HepG2 (cell line): Measurements from ENCODE around the gene AEN. TPM values are rescaled to one million over a fixed set of nuclear protein-coding genes. Genes with fewer than 3 reads are reported as not detected.

Experiments used
- GATAD1 ChIP-seq: IDR thresholded peaks from 2 replicates; pipeline ENCODE4 v1.6.1; 2016; ENCODE audit warnings: missing genetic modification reagents, missing compliant biosample characterization
- MIER3 ChIP-seq: IDR thresholded peaks from 2 replicates; pipeline ENCODE4 v1.6.1; 2016; ENCODE audit warnings: missing compliant biosample characterization, borderline replicate concordance
- RNF2 ChIP-seq: fragments of 450-650 bp; conservative IDR thresholded peaks from 2 replicates; pipeline ENCODE4 v1.6.1; 2016; ENCODE audit warnings: low read depth
- SRY ChIP-seq: sonication (generic); formaldehyde crosslinking; IDR thresholded peaks from 2 replicates; pipeline ENCODE4 v1.8.0; 2022; ENCODE audit warnings: mild to moderate bottlenecking, missing genetic modification reagents
- TP53 ChIP-seq: sonication (generic); formaldehyde crosslinking; conservative IDR thresholded peaks from 2 replicates; pipeline ENCODE4 v1.4.0; 2020; ENCODE audit warnings: missing genetic modification reagents
- ZMYM4 ChIP-seq: sonication (generic); formaldehyde crosslinking; IDR thresholded peaks from 2 replicates; pipeline ENCODE4 v1.8.1; 2023; ENCODE audit warnings: mild to moderate bottlenecking, missing genetic modification reagents
- ZNF232 ChIP-seq: sonication (generic); formaldehyde crosslinking; IDR thresholded peaks from 2 replicates; pipeline ENCODE4 v1.4.0; 2020; ENCODE audit warnings: missing genetic modification reagents, borderline replicate concordance
- ZNF292 ChIP-seq: sonication (generic); formaldehyde crosslinking; IDR thresholded peaks from 2 replicates; pipeline ENCODE4 v1.8.1; 2022; ENCODE audit warnings: mild to moderate bottlenecking, low read depth, missing genetic modification reagents, borderline replicate concordance
- ZNF441 ChIP-seq: sonication (generic); formaldehyde crosslinking; IDR thresholded peaks from 2 replicates; pipeline ENCODE4 v1.7.0; 2021; ENCODE audit warnings: missing genetic modification reagents, borderline replicate concordance
- polyA plus RNA-seq, 8 experiments: library from polyadenylated mRNA; depleted of rRNA in 3 of 8; stranded (reverse) in 7 of 8; unstranded in 1 of 8; fragments of >200 nt; fragmentation: Illumina TruSeq in 4 of 8; extraction: Trizol in 4 of 8; gene quantifications; 2 replicates each; pipeline versions ENCODE4 v1.2.1 to v1.2.3, GENCODE V29; 2011 to 2016; ENCODE audit warnings: low read depth in 4 of 8, missing spikeins in 1 of 8, mixed read lengths in 1 of 8; ENCODE audit not compliant: insufficient read depth in 1 of 8
- total RNA-seq, 5 experiments: library from RNA; depleted of rRNA; stranded (reverse); fragments of >200 nt; fragmentation: Illumina TruSeq; extraction: Trizol; gene quantifications; 2 replicates each; pipeline ENCODE4 v1.2.3, GENCODE V29; 2016; ENCODE audit warnings: low read depth in 1 of 5
- TF ChIP-seq, protein P1 (sequence below): fragments of 450-650 bp; IDR thresholded peaks from 2 replicates; pipeline ENCODE4 v1.6.1; 2016
- TF ChIP-seq, protein P2 (sequence below), 2 experiments: fragments of 450-650 bp in 1 of 2; sonication (generic) in 1 of 2; formaldehyde crosslinking; IDR thresholded peaks; 2 replicates each; pipeline versions ENCODE4 v1.5.0 to v1.8.0; 2020 to 2022; ENCODE audit warnings: mild to moderate bottlenecking in 1 of 2, missing genetic modification reagents in 1 of 2
- TF ChIP-seq, protein P3 (sequence below): sonication (generic); formaldehyde crosslinking; IDR thresholded peaks from 2 replicates; pipeline ENCODE4 v1.4.0; 2020; ENCODE audit warnings: missing genetic modification reagents; ENCODE audit errors: not compliant biosample characterization
- TF ChIP-seq, protein P4 (sequence below): sonication (generic); formaldehyde crosslinking; IDR thresholded peaks from 2 replicates; pipeline ENCODE4 v1.8.1; 2023; ENCODE audit warnings: mild to moderate bottlenecking, missing genetic modification reagents, borderline replicate concordance
- TF ChIP-seq, protein P5 (sequence below): sonication (generic); formaldehyde crosslinking; IDR thresholded peaks from 2 replicates; pipeline ENCODE4 v1.4.0; 2020; ENCODE audit warnings: missing genetic modification reagents, borderline replicate concordance
- TF ChIP-seq, protein P6 (sequence below): sonication (generic); formaldehyde crosslinking; conservative IDR thresholded peaks from 2 replicates; pipeline ENCODE4 v1.8.0; 2022; ENCODE audit warnings: low read depth, missing genetic modification reagents

The AEN gene
- total and polyA plus RNA-seq, 2 of the 13 experiments (the other 11 are each of a cell fraction or from before 2014, with no cell fraction given) = 51.3 to 118 TPM

DNA sequence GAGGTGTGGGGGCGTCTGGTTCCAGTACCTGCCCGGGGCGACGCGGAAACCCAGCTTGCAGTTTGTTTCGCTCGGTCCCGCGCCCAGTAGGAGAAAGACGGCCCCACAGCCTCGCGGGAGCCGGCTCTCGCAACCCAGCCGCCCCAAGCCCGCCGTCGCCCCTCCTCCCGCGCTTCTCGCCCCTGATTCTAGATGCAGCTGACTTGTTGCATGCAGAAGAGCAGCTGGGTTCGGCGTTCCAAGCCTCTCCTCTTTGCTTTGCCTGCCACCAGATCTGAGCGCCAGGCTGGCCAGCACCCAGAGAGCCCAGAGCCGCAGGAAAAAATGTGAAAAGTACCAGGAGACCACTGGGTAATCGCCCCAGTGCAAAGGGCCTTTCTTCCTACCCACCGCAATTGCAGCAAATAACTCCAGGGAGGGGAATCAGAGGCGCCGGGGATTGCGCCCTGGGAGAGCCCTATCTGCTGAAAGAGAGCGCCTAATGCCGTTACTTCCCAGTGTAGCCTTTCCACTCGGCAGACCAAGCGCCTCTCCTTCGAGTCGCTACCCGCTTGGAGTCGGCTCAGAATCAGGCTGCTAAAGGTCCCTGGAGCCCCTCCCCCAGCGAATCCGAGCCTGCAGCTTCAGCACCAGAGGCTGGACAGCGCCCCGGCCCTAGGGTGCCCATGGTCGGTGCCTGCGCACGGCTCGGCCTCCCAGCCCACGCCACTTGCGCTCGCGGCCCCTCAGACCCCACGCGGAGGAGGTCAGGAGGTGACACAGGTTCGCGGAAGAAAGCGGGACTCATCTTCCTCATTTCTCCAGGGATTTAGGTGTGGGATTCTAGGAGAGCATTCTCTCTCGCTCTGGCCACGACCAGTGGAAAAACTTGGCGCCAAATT is 15.7 kb upstream of the AEN start (continued):
- no peak; the same call in 1 of the 2 replicates for TF ChIP-seq ZNF441 (CRISPR knock-in tag)
- no peak for TF ChIP-seq ZNF292
- no peak for TF ChIP-seq MIER3
- 0 out of 2 replicates have a peak, but pooled peaks have one; percentile 61 for TF ChIP-seq SRY (CRISPR knock-in tag)
- TF ChIP-seq, protein P1, sequence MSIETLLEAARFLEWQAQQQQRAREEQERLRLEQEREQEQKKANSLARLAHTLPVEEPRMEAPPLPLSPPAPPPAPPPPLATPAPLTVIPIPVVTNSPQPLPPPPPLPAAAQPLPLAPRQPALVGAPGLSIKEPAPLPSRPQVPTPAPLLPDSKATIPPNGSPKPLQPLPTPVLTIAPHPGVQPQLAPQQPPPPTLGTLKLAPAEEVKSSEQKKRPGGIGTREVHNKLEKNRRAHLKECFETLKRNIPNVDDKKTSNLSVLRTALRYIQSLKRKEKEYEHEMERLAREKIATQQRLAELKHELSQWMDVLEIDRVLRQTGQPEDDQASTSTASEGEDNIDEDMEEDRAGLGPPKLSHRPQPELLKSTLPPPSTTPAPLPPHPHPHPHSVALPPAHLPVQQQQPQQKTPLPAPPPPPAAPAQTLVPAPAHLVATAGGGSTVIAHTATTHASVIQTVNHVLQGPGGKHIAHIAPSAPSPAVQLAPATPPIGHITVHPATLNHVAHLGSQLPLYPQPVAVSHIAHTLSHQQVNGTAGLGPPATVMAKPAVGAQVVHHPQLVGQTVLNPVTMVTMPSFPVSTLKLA = no peak
- TF ChIP-seq ZMYM4 (CRISPR knock-in tag) = no peak
- TF ChIP-seq, protein P2, sequence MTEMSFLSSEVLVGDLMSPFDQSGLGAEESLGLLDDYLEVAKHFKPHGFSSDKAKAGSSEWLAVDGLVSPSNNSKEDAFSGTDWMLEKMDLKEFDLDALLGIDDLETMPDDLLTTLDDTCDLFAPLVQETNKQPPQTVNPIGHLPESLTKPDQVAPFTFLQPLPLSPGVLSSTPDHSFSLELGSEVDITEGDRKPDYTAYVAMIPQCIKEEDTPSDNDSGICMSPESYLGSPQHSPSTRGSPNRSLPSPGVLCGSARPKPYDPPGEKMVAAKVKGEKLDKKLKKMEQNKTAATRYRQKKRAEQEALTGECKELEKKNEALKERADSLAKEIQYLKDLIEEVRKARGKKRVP (CRISPR knock-in tag; IDR thresholded peaks at IDR 0.05) = no peak
- TF ChIP-seq, protein P3, sequence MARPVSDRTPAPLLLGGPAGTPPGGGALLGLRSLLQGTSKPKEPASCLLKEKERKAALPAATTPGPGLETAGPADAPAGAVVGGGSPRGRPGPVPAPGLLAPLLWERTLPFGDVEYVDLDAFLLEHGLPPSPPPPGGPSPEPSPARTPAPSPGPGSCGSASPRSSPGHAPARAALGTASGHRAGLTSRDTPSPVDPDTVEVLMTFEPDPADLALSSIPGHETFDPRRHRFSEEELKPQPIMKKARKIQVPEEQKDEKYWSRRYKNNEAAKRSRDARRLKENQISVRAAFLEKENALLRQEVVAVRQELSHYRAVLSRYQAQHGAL (CRISPR knock-in tag) = peak; percentile 35
- TF ChIP-seq ZNF232 (CRISPR knock-in tag) = peak; percentile 69; the same call in 1 of the 2 replicates
- TF ChIP-seq RNF2 = no peak
- TF ChIP-seq TP53 (CRISPR knock-in tag) = no peak
- TF ChIP-seq, protein P4, sequence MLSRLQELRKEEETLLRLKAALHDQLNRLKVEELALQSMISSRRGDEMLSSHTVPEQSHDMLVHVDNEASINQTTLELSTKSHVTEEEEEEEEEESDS = no peak
- TF ChIP-seq, protein P5, sequence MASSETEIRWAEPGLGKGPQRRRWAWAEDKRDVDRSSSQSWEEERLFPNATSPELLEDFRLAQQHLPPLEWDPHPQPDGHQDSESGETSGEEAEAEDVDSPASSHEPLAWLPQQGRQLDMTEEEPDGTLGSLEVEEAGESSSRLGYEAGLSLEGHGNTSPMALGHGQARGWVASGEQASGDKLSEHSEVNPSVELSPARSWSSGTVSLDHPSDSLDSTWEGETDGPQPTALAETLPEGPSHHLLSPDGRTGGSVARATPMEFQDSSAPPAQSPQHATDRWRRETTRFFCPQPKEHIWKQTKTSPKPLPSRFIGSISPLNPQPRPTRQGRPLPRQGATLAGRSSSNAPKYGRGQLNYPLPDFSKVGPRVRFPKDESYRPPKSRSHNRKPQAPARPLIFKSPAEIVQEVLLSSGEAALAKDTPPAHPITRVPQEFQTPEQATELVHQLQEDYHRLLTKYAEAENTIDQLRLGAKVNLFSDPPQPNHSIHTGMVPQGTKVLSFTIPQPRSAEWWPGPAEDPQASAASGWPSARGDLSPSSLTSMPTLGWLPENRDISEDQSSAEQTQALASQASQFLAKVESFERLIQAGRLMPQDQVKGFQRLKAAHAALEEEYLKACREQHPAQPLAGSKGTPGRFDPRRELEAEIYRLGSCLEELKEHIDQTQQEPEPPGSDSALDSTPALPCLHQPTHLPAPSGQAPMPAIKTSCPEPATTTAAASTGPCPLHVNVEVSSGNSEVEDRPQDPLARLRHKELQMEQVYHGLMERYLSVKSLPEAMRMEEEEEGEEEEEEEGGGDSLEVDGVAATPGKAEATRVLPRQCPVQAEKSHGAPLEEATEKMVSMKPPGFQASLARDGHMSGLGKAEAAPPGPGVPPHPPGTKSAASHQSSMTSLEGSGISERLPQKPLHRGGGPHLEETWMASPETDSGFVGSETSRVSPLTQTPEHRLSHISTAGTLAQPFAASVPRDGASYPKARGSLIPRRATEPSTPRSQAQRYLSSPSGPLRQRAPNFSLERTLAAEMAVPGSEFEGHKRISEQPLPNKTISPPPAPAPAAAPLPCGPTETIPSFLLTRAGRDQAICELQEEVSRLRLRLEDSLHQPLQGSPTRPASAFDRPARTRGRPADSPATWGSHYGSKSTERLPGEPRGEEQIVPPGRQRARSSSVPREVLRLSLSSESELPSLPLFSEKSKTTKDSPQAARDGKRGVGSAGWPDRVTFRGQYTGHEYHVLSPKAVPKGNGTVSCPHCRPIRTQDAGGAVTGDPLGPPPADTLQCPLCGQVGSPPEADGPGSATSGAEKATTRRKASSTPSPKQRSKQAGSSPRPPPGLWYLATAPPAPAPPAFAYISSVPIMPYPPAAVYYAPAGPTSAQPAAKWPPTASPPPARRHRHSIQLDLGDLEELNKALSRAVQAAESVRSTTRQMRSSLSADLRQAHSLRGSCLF (CRISPR knock-in tag) = 0 out of 2 replicates have a peak, but pooled peaks have one; percentile 35
- TF ChIP-seq, protein P6, sequence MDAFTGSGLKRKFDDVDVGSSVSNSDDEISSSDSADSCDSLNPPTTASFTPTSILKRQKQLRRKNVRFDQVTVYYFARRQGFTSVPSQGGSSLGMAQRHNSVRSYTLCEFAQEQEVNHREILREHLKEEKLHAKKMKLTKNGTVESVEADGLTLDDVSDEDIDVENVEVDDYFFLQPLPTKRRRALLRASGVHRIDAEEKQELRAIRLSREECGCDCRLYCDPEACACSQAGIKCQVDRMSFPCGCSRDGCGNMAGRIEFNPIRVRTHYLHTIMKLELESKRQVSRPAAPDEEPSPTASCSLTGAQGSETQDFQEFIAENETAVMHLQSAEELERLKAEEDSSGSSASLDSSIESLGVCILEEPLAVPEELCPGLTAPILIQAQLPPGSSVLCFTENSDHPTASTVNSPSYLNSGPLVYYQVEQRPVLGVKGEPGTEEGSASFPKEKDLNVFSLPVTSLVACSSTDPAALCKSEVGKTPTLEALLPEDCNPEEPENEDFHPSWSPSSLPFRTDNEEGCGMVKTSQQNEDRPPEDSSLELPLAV (CRISPR knock-in tag) = no peak
- TF ChIP-seq GATAD1 (CRISPR knock-in tag) = 0 out of 2 replicates have a peak, but pooled peaks have one; percentile 22
